Natural killer cell (primary cell): Measurements from ENCODE around the gene NAA16. TPM values are rescaled to one million over a fixed set of nuclear protein-coding genes. Genes with fewer than 3 reads are reported as not detected.
"Not testable (repeated sequence)": the region's sequence is repeated elsewhere in the genome, so short reads cannot be mapped to it uniquely, and the experiment has no call there.

Experiments
- ATAC-seq, 3 donors: fragments of 150-1000 bp in 2 of 3; fragments of 200-7000 bp in 1 of 3; cut with Tn5 transposase; 1 replicate in 1 of 3; 2 replicates in 2 of 3; pipeline ENCODE4 v1.10.0; 2021; ENCODE audit warnings: mild to moderate bottlenecking in 2 of 3, moderate library complexity in 2 of 3
- DNase-seq, 2 donors: peaks; one replicate each; pipeline versions ENCODE4 v3.0.0 to v3.0.0-alpha.2; 2013 to 2021; ENCODE audit warnings: mixed read lengths in 1 of 2
- H3K27ac ChIP-seq: one replicate; pipeline ENCODE4 v1.5.1; 2013; ENCODE audit warnings: mild to moderate bottlenecking, low read length
- H3K27me3 ChIP-seq: one replicate; pipeline ENCODE4 v1.6.1; 2013; ENCODE audit warnings: low read length; ENCODE audit not compliant: control insufficient read depth, insufficient read depth
- H3K36me3 ChIP-seq: one replicate; pipeline ENCODE4 v1.6.1; 2013; ENCODE audit warnings: low read length; ENCODE audit not compliant: control insufficient read depth, insufficient read depth
- H3K4me1 ChIP-seq: one replicate; pipeline ENCODE4 v1.6.1; 2013; ENCODE audit warnings: low read length; ENCODE audit not compliant: control insufficient read depth, insufficient read depth
- H3K4me3 ChIP-seq: one replicate; pipeline ENCODE4 v1.5.1; 2013; ENCODE audit warnings: low read length
- H3K9me3 ChIP-seq: one replicate; pipeline ENCODE4 v1.6.1; 2013; ENCODE audit warnings: low read length; ENCODE audit not compliant: control insufficient read depth, insufficient read depth
- H3K27ac Mint-ChIP-seq, 2 donors: one replicate each; pipeline ENCODE4 v1.8.0; 2022; ENCODE audit warnings: mild to moderate bottlenecking in 2 of 2, mixed read lengths in 2 of 2, moderate library complexity in 1 of 2
- H3K27me3 Mint-ChIP-seq, 2 donors: one replicate each; pipeline ENCODE4 v1.8.0; 2022; ENCODE audit warnings: low read depth in 2 of 2, mixed read lengths in 2 of 2
- H3K36me3 Mint-ChIP-seq: one replicate; pipeline ENCODE4 v1.8.0; 2022; ENCODE audit warnings: mixed read lengths
- H3K4me1 Mint-ChIP-seq, 2 donors: one replicate each; pipeline ENCODE4 v1.8.0; 2022; ENCODE audit warnings: mixed read lengths in 2 of 2
- H3K4me3 Mint-ChIP-seq: one replicate; pipeline ENCODE4 v1.8.0; 2022; ENCODE audit warnings: mild to moderate bottlenecking, moderate library complexity, mixed read lengths
- H3K9me3 Mint-ChIP-seq, 2 donors: one replicate each; pipeline ENCODE4 v1.8.0; 2022; ENCODE audit warnings: mixed read lengths in 2 of 2
- CTCF ChIP-seq: fragments of 200-600 bp; IDR thresholded peaks from one replicate; pipeline ENCODE4 v1.8.0; 2022; ENCODE audit warnings: antibody characterized with exemption
- WGBS: methylation state at CpG from one replicate; pipeline ENCODE4 v1.1.7; 2013; ENCODE audit warnings: missing lambda C conversion rate; ENCODE audit not compliant: insufficient coverage; 5-methylcytosine and 5-hydroxymethylcytosine counted together
- intact Hi-C: fragments of 100-400 bp; cut with micrococcal nuclease; formaldehyde crosslinking; loops from one replicate; pipeline ENCODE4 v1.14.2; 2022
- total RNA-seq, 4 donors: library from RNA; stranded (reverse); fragments of 120-200 nt in 1 of 4; gene quantifications; one replicate each; pipeline versions ENCODE4 v1.2.3 to v1.2.4, GENCODE V29; 2013 to 2022

NAA16 gene
- total RNA-seq, 3 donors from 2014 or later (not counting 1 experiment from before 2014, with no cell fraction given), result 49.4 to 55.3 (median 53.1) TPM

GRCh38 chr13:41274881-41275280, 36.2 kb upstream of the NAA16 start:
- no peaks in the 10 kb centered on the region for H3K9me3 Mint-ChIP-seq
- H3K4me3 Mint-ChIP-seq, result no peak overlapping the region
- no peak overlapping the region for H3K27ac Mint-ChIP-seq
- H3K4me3 ChIP-seq, result no peak overlapping the region
- no peaks in the 10 kb centered on the region for H3K9me3 ChIP-seq
- H3K27me3 Mint-ChIP-seq, result no peaks in the 10 kb centered on the region
- intact Hi-C loops, result no loop called here
- ATAC-seq (no peak), DNase-seq (no peak)
- H3K4me1 ChIP-seq, result peaks cover 3% of the 10 kb centered on the region
- H3K36me3 Mint-ChIP-seq, result no peaks in the 10 kb centered on the region
- no peak overlapping the region for H3K27ac ChIP-seq
- H3K27me3 ChIP-seq, result no peaks in the 10 kb centered on the region
- TF ChIP-seq CTCF, result no peak
- peaks cover 8 to 10% of the 10 kb centered on the region in 2 donors for H3K4me1 Mint-ChIP-seq
- H3K36me3 ChIP-seq, result no peaks in the 10 kb centered on the region
- 98% methylated on average over 9 of the region's 11 CpGs for WGBS

GRCh38 chr13:41276824-41277223, 34.2 kb upstream of the NAA16 start:
- Histone ChIP-seq H3K36me3 (no peaks in the 10 kb centered on the region), H3K9me3 (no peaks in the 10 kb centered on the region), H3K4me1 (no peaks in the 10 kb centered on the region), H3K27ac (no peak overlapping the region), H3K27me3 (no peaks in the 10 kb centered on the region), H3K4me3 (no peak overlapping the region)
- no peaks in the 10 kb centered on the region for H3K36me3 Mint-ChIP-seq
- DNase-seq (no peak), ATAC-seq (no peak)
- peaks cover 4 to 5% of the 10 kb centered on the region in 2 donors for H3K4me1 Mint-ChIP-seq
- TF ChIP-seq CTCF, result no peak
- no peak overlapping the region for H3K27ac Mint-ChIP-seq
- intact Hi-C loops, result no loop called here
- H3K9me3 Mint-ChIP-seq, result no peaks in the 10 kb centered on the region
- peaks cover 4 to 14% of the 10 kb centered on the region in 2 donors for H3K27me3 Mint-ChIP-seq
- H3K4me3 Mint-ChIP-seq, result no peak overlapping the region

GRCh38 chr13:41279156-41279555, 31.9 kb upstream of the NAA16 start:
- H3K4me3 Mint-ChIP-seq, H3K36me3 ChIP-seq, H3K9me3 Mint-ChIP-seq, intact Hi-C loops, H3K4me3 ChIP-seq, H3K4me1 ChIP-seq, H3K4me1 Mint-ChIP-seq, H3K27me3 ChIP-seq, H3K9me3 ChIP-seq, H3K27ac Mint-ChIP-seq, H3K27ac ChIP-seq, ATAC-seq, H3K36me3 Mint-ChIP-seq, DNase-seq: not testable (repeated sequence)
- WGBS, result 67% methylated on average over 2 of the region's 2 CpGs
- peaks cover 4 to 14% of the 10 kb centered on the region in 2 donors for H3K27me3 Mint-ChIP-seq

GRCh38 chr13:41282129-41282571, 28.9 kb upstream of the NAA16 start:
- H3K4me3 ChIP-seq, result no peak overlapping the region

More at GRCh38 chr13:41282129-41282571, 28.9 kb upstream of the NAA16 start:
- Mint-ChIP-seq H3K9me3 (no peaks in the 10 kb centered on the region), H3K4me3 (no peak overlapping the region), H3K27ac (no peak overlapping the region), H3K27me3 (peaks cover 7 to 14% of the 10 kb centered on the region in 2 donors), H3K36me3 (no peaks in the 10 kb centered on the region), H3K4me1 (no peaks in the 10 kb centered on the region)
- H3K27me3 ChIP-seq, result no peaks in the 10 kb centered on the region
- 82% methylated on average over 5 of the region's 5 CpGs for WGBS
- DNase-seq, result no peak
- no peaks in the 10 kb centered on the region for H3K36me3 ChIP-seq
- TF ChIP-seq CTCF, result no peak
- H3K27ac ChIP-seq, result no peak overlapping the region
- no peak for ATAC-seq
- no peaks in the 10 kb centered on the region for H3K9me3 ChIP-seq
- H3K4me1 ChIP-seq, result no peaks in the 10 kb centered on the region
- intact Hi-C loops, result no loop called here
